GM23338 (cell line): Measurements from ENCODE around the gene CDCP1. TPM values are rescaled to one million over a fixed set of nuclear protein-coding genes. Genes with fewer than 3 reads are reported as not detected.

ENCODE experiments used
- ATAC-seq: fragments of 200-7000 bp; cut with Tn5 transposase; 3 replicates; pipeline ENCODE4 v1.9.1; 2020
- DNase-seq: peaks from one replicate; pipeline ENCODE4 v3.0.0-alpha.2; 2015; ENCODE audit warnings: low spot score
- H2AFZ ChIP-seq: fragments of 200-600 bp; sonication (generic); 2 replicates; pipeline ENCODE4 v1.8.0; 2016; ENCODE audit warnings: antibody characterized with exemption, mild to moderate bottlenecking, moderate library complexity
- H3F3A ChIP-seq: fragments of 200-600 bp; sonication (generic); replicated peaks from 2 replicates; pipeline ENCODE4 v1.8.0; 2017; ENCODE audit warnings: antibody characterized with exemption, mixed run types, low read depth
- H3K27ac ChIP-seq: fragments of 200-600 bp; sonication (generic); 2 replicates; pipeline ENCODE4 v1.6.1; 2016; ENCODE audit warnings: low read depth
- H3K27me3 ChIP-seq: fragments of 200-600 bp; sonication (generic); 2 replicates; pipeline ENCODE4 v1.8.0; 2016; ENCODE audit warnings: mild to moderate bottlenecking, mixed run types, moderate library complexity; ENCODE audit not compliant: insufficient read depth
- H3K36me3 ChIP-seq: fragments of 200-600 bp; sonication (generic); 2 replicates; pipeline ENCODE4 v1.8.0; 2016; ENCODE audit warnings: mild to moderate bottlenecking; ENCODE audit not compliant: insufficient read depth
- H3K4me1 ChIP-seq: fragments of 200-600 bp; sonication (generic); 2 replicates; pipeline ENCODE4 v1.8.0; 2016; ENCODE audit warnings: mild to moderate bottlenecking, moderate library complexity; ENCODE audit not compliant: insufficient read depth
- H3K4me2 ChIP-seq: fragments of 200-600 bp; sonication (generic); 2 replicates; pipeline ENCODE4 v1.7.1; 2017; ENCODE audit warnings: mixed run types
- H3K4me3 ChIP-seq: fragments of 200-600 bp; sonication (generic); 2 replicates; pipeline ENCODE4 v1.6.1; 2016; ENCODE audit warnings: mixed run types
- H3K79me2 ChIP-seq: fragments of 200-600 bp; sonication (generic); replicated peaks from 2 replicates; pipeline ENCODE4 v1.8.0; 2017; ENCODE audit warnings: mild to moderate bottlenecking; ENCODE audit not compliant: insufficient read depth
- H3K9me2 ChIP-seq: fragments of 200-600 bp; sonication (generic); 2 replicates; pipeline ENCODE4 v1.8.0; 2017; ENCODE audit not compliant: insufficient read depth
- H4K20me1 ChIP-seq: fragments of 200-600 bp; sonication (generic); replicated peaks from 2 replicates; pipeline ENCODE4 v1.8.0; 2017; ENCODE audit warnings: mild to moderate bottlenecking; ENCODE audit not compliant: insufficient read depth
- H3K27ac Mint-ChIP-seq: 2 replicates; pipeline ENCODE4 v1.8.0; 2020; ENCODE audit warnings: inconsistent platforms, mild to moderate bottlenecking, moderate library complexity, mixed read lengths
- H3K27me3 Mint-ChIP-seq: 3 replicates; pipeline ENCODE4 v1.8.0; 2022; ENCODE audit warnings: low read depth, mild to moderate bottlenecking, moderate library complexity, mixed read lengths, inconsistent platforms; ENCODE audit not compliant: insufficient read depth, poor library complexity
- H3K36me3 Mint-ChIP-seq: 3 replicates; pipeline ENCODE4 v1.8.0; 2021; ENCODE audit warnings: low read depth, mild to moderate bottlenecking, inconsistent platforms, moderate library complexity, mixed read lengths
- H3K4me1 Mint-ChIP-seq: 3 replicates; pipeline ENCODE4 v1.8.0; 2020; ENCODE audit warnings: mild to moderate bottlenecking, inconsistent platforms, mixed read lengths
- H3K4me3 Mint-ChIP-seq: 3 replicates; pipeline ENCODE4 v1.8.0; 2021; ENCODE audit warnings: moderate library complexity, mild to moderate bottlenecking, inconsistent platforms, mixed read lengths
- H3K9me3 Mint-ChIP-seq: 3 replicates; pipeline ENCODE4 v1.8.0; 2020; ENCODE audit warnings: moderate library complexity, mild to moderate bottlenecking, inconsistent platforms, mixed read lengths
- CREB1 ChIP-seq: fragments of 250-450 bp; sonication (Bioruptor Pico); IDR thresholded peaks from 2 replicates; pipeline ENCODE4 v1.5.0; 2020; ENCODE audit warnings: low read depth, mild to moderate bottlenecking, moderate library complexity
- CTCF ChIP-seq, 2 experiments: fragments of 200-600 bp in 1 of 2; sonication (generic) in 1 of 2; conservative IDR thresholded peaks; 2 replicates each; pipeline versions ENCODE4 v1.5.1 to v1.6.1; 2016 to 2017; ENCODE audit warnings: antibody characterized with exemption in 2 of 2, low read depth in 2 of 2, mild to moderate bottlenecking in 2 of 2, moderate library complexity in 1 of 2
- ETS1 ChIP-seq: IDR thresholded peaks from 2 replicates; pipeline ENCODE4 v1.6.1; 2016; ENCODE audit warnings: antibody characterized with exemption
- EZH2 ChIP-seq: fragments of 200-600 bp; sonication (generic); IDR thresholded peaks from one replicate; pipeline ENCODE4 v1.8.0; 2017; ENCODE audit warnings: antibody characterized with exemption, mild to moderate bottlenecking, low read depth; ENCODE audit not compliant: unreplicated experiment
- EZH2phosphoT487 ChIP-seq: fragments of 200-600 bp; sonication (generic); IDR thresholded peaks from one replicate; pipeline ENCODE4 v1.8.1; 2018; ENCODE audit warnings: antibody characterized with exemption; ENCODE audit not compliant: unreplicated experiment
- JUNB ChIP-seq: IDR thresholded peaks from one replicate; pipeline ENCODE4 v1.6.1; 2016; ENCODE audit warnings: antibody characterized with exemption; ENCODE audit not compliant: unreplicated experiment
- NANOG ChIP-seq: IDR thresholded peaks from 2 replicates; pipeline ENCODE4 v1.6.1; 2016; ENCODE audit warnings: antibody characterized with exemption, borderline replicate concordance
- POLR2AphosphoS5 ChIP-seq: IDR thresholded peaks from 2 replicates; pipeline ENCODE4 v1.6.1; 2016; ENCODE audit warnings: antibody characterized with exemption, low read depth
- REST ChIP-seq: IDR thresholded peaks from one replicate; pipeline ENCODE4 v1.6.1; 2018; ENCODE audit warnings: antibody characterized with exemption; ENCODE audit not compliant: unreplicated experiment
- STAT1 ChIP-seq: IDR thresholded peaks from one replicate; pipeline ENCODE4 v1.6.1; 2016; ENCODE audit warnings: antibody characterized with exemption; ENCODE audit not compliant: unreplicated experiment
- ZNF114 ChIP-seq: fragments of 250-450 bp; sonication (Bioruptor Pico); IDR thresholded peaks from 2 replicates; pipeline ENCODE4 v1.5.0; 2020; ENCODE audit warnings: mild to moderate bottlenecking, moderate library complexity
- ZNF331 ChIP-seq: fragments of 250-450 bp; sonication (Bioruptor Pico); IDR thresholded peaks from 2 replicates; pipeline ENCODE4 v1.5.0; 2020; ENCODE audit warnings: low read depth, mild to moderate bottlenecking, moderate library complexity
- ZNF462 ChIP-seq: fragments of 250-450 bp; sonication (Bioruptor Pico); IDR thresholded peaks from 2 replicates; pipeline ENCODE4 v1.5.0; 2020; ENCODE audit warnings: mild to moderate bottlenecking, moderate library complexity
- polyA plus RNA-seq: library from polyadenylated mRNA; unstranded; fragments of >200 nt; fragmentation: Nextera tagmentation; extraction: Ambion mirVana; gene quantifications from 2 replicates; pipeline ENCODE4 v1.2.1, GENCODE V29; 2016
- total RNA-seq: library from RNA; depleted of rRNA; stranded (reverse); fragments of >200 nt; shearing (Covaris generic); gene quantifications from 2 replicates; pipeline ENCODE4 v1.2.3, GENCODE V29; 2014

Gene CDCP1
- total and polyA plus RNA-seq, 2 experiments from 2014 or later, result 7.7 to 20.1 TPM

- H3K4me3 Mint-ChIP-seq, result no peak overlapping the region
- H3K36me3 Mint-ChIP-seq, result no peaks in the 10 kb centered on the region
- no peak for ATAC-seq
- H3K4me1 ChIP-seq, result peaks cover 15% of the 10 kb centered on the region; the same call in 1 of the 2 replicates
- no peaks in the 10 kb centered on the region for H3F3A ChIP-seq
- no peaks in the 10 kb centered on the region for H3K9me3 Mint-ChIP-seq
- no peaks in the 10 kb centered on the region for H3K79me2 ChIP-seq
- no peak overlapping the region for H3K27ac Mint-ChIP-seq
- H3K4me1 Mint-ChIP-seq, result peaks cover 11% of the 10 kb centered on the region
- no peak overlapping the region for H3K4me2 ChIP-seq
- no peaks in the 10 kb centered on the region for H3K36me3 ChIP-seq
- H3K27me3 ChIP-seq, result no peaks in the 10 kb centered on the region
- no peak overlapping the region for H3K27ac ChIP-seq
- no peaks in the 10 kb centered on the region for H4K20me1 ChIP-seq
- H3K27me3 Mint-ChIP-seq, result peaks cover 19% of the 10 kb centered on the region
- H2AFZ ChIP-seq, result no peak overlapping the region
- DNase-seq, result no peak
- TF ChIP-seq EZH2phosphoT487 (no peak), ZNF114 (CRISPR knock-in tag) (no peak), EZH2 (no peak), ETS1 (no peak), ZNF331 (CRISPR knock-in tag) (no peak), REST (no peak), NANOG (no peak), JUNB (no peak), CREB1 (CRISPR knock-in tag) (no peak), CTCF (conservative IDR thresholded peaks at IDR 0.05; ENCODE audit: low read depth in 2 of 2) (no peak), ZNF462 (CRISPR knock-in tag) (no peak), STAT1 (no peak), POLR2AphosphoS5 (no peak)
- no peak overlapping the region for H3K4me3 ChIP-seq
- H3K9me2 ChIP-seq, result no peaks in the 10 kb centered on the region
Observed at GRCh38 chr3:45186871-45187270, 40.7 kb upstream of the CDCP1 start.
